ENCODE measurements around the gene ZNF384.

- TF ChIP-seq CTCF (IDR thresholded peaks at IDR 0.05 in 8 of 11, conservative IDR thresholded peaks at IDR 0.05 in 3 of 11) (no peak), POLR2AphosphoS5 (IDR thresholded peaks at IDR 0.05) (no peak), POLR2A (IDR thresholded peaks at IDR 0.05) (no peak)
Observed at GRCh38 chr12:6630736-6631135, 58.4 kb downstream of the ZNF384 start.
